ENCODE measurements around the gene NGFR.

The NGFR gene

DNA sequence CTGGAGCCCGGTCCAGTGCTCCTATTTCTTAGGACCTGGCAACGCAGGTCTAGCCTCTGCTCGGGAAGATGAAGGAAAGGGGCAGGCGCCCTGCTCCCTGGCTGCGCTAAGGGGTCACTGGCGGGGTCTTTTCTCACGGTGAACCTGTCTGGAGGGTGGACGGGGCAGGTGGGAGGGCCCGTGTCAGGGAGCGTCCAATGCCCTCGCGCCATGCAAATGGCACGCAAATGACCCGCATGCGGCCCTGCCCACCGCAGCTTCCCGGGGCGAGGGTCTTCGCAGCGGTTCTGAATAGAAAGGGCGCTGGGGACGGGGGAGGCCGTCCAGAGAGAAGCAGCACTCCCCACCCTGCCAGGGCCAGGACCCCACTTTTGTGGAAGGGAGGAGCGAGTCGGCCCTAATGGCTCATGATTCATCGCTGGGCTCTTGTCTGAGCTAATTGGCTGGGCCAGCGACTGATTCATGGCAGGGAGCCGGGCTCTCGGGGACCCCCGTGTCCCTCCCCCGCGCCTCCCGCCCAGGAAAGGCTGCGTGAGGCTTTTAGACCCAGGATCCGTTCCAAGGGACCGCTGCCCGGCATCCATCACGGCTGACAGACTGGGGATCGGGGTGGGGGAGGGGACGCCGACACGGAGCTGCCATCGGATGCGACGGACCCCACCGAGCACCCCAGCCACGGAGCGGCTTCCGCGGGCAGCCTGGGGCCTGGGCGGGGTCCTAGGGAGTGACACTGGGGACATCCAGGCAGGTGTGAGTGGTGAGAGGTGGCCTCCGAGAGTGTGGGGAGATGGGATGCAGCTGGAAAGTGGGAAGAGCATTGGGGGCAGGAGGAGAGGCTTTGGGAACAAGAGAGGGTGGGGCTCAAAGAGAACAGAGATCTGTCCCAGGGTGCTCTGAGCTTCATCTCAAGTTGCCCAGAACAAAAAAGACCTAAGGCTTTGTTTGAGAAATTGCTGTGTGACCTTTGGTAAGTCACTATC, 25.0 kb upstream of the NGFR start:
- DNase-seq = no peak

DNA sequence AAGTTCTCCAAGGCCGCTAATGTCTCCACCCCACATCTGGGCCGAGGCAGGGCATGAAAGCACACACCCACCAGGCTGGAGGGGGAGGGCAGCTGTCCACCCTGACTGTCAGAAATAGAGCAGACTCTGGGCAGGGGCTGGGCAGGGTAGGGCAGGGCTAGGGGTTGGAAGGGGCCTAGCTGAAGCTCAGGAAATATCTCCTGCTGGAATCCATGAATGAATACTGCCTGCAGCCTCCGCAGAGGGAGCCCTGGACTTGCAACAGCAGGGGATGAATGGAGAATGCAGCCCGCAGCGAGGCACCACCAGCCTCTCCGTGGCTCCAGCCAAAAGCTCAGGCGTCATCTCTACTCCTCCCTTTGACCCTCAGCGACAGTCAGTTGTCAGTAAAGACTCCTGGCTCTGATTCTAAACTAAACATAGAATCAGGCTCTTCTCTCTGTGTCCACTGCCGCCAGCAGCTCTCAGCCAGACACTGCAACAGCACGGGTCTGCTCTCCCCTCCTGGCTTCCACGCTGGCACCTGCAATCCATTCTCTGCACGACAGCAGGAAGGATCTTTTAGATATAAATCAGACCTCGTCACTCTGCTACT, 23.9 kb upstream of the NGFR start:
- DNase-seq = no peak

DNA sequence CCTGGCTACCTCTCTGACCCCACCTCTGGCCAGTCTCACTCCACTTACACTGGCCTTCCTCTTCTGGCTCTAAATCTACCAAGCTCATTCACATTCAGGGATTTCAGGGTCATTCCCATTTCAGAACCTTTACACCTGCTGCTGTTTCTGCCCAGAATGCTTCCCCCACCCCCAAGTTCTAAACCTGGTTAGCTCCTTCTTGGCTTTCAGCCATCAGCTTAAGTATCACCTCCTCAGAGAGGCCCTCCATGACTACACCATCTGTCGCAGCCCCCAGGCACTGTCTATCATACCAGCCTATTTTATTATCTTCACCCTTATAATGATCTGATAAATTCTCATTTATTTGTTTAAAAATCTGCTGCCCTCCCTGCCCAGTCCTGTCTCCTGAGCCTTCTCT, 23.3 kb upstream of the NGFR start:
- no peak for DNase-seq

DNA sequence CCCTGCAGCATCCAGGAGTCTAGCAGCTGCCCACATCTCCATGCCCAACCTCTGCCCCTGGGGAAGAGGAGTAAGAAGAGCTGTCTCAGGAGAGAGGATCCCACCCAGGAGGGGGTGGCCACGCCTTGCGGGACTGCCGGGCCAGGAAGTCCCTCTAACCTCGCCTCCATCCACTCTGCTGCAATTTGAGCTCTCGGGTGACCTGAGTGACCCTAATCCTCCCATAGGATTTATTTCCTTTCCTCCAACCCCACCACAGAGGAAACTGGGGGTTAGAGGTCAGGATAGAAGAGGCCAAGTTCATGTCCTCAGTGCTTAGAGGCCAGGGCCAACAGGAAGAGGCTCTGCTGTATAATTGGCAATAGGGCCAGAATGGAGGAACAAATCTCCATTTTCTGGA, 22.6 kb upstream of the NGFR start:
- DNase-seq = no peak

DNA sequence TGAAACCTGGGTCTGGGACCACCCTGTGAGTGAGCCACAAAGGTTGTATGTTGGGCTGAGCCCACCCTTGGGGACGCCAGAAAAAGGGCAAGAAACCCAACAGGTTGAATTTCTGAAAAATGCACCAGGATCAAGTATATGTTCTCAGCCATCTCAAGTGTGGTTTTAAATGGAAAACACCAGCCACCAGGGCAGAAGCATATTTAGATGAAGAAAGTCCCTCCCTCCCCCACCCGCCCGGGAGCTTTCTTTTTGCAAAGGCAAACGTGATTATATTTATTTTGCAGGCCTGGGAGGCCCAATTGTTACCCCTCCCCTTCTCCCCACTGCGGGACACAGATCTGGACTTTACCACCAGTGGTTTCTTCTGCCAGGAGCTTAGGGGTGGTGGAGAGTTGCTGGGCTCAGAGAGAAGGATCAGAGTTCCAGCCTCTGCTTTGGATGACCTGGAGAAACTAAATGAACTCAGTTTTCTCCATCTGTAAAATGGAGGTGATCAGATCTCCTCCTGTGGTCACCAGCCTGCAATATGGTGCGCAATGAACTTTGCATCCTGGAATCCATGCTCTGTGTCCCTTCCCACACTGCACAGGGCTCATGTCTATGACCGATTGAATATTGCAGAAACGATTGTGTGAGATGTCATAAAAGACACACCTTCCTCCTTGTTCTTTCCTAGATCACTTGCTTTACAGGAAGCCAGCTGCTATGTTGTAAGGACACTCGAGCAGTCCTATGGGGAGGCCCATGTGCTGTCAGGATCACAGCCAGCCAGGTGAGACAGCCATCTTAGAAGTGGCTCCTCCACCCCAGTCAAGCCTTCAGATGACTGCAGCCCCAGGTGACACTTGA, 21.0 kb upstream of the NGFR start:
- no peak for DNase-seq

DNA sequence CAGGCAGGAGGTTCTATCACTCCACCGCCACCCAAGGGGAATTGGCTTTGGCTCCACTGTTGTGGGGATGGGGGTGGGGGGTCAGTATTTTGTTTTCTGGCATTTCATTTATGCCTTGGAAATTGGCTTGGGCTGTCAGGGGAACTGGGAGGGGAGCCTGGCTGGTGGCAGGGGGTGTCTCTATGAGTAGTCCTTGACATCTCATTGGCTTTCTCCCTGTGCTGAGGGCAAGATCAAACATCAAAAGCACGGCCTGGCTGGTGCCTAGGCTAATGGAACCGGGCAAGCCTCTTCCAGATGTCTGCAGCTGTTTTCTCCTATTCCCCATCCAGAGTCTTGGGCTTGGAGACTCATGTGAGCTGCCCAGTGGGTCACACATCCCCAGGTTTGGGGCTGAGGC, 17.4 kb upstream of the NGFR start:
- DNase-seq = no peak

DNA sequence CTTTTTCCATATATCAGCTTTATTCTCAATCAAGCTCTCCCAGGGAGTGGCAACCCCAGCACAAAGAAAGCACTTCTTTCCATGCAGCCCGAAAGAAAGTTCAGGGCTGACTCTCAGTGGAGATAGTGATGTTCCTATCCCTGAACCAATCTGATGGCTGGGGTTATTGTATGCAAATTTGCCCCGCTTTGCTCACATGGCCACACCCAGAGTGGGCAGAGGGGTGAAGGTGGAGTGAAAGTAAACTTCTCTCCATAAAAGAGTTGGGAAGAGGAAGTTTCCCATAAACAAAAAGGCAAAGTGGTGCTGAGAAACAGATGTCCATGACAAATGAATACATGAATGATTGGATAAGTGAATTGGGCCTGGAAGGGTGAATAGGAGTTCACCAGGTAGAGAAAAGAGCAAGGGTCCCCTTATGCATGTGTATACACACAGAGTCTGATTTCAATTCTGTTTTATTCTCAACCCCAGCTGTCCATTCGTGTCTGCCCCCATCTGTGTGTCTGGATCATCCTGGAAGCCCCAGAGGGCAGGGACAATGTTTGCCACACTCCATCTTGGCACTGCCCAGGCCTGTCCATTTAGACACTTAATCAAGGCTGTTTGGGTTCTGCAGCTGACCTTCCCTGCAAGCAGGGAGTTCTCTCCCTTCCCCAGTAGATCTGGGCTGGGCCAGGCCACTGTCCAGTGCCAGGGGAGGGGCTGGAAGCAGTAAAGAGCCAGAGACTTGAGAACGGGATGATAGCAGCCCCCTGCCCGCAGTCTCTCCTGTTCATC, 14.1 kb upstream of the NGFR start:
- no peak for DNase-seq

DNA sequence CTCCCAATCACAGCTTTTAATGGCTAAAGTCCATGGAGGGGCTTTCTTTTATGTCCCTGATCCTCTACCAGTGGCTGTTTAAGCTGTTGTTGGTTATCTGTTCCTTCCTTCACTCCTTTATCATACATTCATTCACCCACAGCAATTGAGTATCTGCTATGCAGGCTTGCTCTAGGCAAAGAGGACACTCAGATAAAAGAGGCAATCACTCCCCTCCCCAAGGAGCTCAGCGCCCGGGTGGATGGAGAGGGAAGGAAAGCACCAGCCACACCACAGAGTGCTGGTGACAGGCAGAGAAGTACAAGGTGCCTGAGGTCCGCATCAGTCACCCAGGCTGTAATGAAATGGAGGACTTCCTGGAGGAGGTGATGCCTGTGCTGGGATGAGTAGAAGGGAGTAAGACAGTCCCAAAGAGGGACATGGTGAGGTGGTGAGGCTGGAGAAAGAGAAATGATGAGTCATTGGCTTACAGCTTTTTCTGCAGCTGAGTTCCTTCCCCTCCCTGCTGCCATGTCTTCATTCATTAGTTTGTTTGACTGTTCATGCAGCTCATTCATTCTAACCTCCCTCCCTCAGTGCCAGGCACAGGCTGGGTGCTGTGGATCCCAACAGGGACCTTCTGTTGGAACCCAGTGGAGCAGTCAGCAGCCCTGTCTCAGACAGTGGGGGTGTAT, 12.8 kb upstream of the NGFR start:
- no peak for DNase-seq

DNA sequence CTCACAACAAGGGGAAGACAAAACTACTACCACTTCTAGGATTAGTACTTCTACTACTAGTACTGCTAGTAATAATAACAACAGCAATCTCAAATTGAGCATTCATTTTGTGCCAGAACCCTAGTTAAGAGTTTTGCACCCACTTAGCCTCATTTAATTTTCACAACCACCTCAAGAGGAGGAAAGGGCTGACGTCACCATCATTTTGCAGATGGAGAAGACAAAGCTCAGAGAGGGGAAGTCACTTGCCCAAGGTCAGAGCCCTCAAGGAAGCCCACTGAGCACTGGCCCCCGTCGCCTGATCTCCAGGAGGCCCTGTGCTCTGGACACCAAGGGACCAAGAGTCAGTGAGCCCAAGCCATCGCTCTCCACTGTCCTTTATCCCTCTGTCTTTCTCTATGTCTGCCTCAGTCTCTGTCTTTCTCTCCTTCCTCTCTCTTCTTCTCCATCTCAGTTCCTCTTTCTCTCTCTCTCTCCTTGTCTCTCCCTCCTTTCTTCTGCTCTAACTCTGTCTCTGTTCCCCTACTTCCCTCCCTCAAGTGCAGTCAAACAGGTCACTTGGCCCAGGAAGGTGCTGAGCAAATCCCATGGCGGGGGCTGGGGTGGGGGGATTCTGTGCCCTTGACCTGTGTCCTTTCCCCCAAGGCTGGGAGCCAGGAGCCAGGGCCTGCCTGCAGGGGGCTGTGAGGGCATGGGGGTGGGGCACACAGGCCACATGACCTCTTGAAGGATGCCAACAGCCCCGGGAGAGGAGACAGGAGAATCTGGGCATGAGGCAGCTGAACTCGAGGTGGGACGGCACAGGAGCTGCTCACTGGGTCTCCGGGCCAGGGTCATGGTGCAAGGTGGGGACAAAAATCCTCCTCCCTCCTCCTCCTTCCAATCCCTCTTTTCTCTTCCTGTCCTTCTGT, 11.2 kb upstream of the NGFR start:
- no peak for DNase-seq

DNA sequence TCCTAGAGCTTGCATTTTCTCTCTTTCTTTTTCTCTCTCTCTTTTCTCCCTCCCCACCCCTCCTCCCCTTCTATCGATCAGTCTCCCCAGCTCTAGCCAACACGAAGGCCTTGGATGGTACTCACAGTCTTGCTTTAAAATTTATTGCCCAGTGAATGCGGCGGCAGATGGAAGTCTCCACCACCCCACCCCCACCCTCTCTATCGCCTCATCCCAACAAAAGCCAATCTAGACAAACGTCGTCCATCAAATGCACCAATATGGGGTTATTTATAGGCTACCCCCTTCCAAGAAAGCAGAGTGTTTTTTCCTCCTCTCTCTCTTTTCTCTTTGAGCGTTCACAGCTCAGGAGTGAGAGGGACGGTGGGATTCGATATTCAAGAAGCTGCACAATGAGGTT, 10.5 kb upstream of the NGFR start:
- DNase-seq = no peak

DNA sequence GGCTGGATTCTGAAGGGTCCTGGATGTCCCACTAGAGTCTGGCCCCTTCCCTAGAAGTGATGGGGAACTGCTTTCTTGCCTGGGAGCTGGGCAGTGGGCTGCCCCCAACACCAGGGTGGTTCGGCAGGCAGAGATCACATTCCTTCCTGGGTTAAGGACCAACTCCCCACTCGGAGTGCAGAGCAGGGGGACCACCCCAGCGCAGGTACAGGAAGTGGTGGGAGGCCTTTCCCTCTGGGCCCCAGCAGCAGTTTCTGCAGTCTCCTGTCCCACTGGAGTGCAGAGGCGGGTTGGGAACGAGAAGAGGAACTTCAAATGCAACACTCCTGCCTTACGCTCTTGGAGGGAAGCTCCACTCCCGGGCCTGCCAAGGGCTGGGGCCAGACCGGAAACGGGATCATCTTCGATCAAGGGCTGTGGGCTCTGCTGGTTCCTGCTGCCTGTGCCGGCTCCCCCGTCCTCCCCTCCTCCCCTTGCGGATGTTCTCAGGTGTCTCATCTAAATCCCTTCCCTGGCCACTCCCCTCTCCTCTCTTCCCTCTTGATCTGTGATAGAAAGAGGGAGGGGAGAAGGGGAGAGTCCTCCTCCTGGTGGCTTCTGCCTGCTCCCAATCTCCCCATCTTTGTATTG, 9.0 kb upstream of the NGFR start:
- no peak for DNase-seq

DNA sequence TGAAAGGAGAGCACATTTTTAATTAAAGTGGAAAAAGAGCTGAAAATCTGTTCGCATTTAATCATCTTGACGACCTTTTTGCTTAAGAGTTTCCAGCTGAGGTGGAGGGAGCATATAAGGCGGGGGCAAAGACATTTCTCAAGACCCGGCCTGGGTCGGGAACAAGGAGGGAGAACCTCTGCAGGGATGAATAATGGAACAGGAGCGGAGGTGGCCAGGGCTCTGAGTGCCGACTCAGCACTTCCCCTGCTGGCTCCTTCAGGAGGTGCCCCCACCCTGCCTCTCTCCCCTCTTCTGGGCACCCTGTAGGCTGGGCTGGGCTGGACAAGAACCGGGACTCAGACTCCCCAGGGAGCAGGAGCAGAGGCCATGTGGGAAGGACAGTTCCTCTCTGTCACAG, 7.9 kb upstream of the NGFR start:
- DNase-seq = no peak

DNA sequence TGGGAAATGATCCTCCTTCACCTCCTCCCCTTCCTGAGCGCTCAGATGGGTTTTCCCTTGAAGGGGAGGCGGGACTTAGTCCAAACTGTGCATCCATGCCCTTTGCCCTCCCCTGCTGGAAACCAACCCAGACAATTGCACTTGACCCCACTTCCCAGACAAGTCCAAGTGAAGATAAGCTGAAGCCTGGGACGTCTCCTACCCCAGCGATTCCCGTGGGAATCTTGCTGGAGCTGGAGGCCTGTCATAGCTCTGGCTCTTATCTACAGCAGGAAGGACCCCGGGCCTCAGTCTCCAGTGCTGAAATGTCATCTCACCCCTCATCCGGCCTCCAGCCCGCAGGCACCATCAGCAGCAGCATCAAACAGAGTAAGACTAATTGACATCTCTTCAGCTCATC, 6.5 kb upstream of the NGFR start:
- DNase-seq = no peak

DNA sequence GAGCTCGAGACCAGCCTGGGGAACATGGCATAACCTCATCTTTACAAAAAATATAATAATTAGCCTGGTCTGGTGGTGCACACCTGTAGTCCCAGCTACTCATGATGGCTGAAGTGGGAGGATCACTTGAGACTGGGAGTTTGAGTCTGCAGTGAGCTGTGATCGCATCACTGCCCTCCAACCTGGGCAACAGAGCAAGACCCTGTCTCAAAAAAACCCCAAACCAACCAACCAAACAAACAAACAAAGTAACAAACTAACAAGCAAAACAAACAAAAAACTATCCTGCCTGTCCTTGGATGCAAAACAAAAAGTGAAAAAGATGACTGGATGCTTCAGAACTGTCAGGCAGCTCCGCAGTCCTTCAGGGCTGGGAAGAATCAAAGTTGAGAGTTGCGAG, 5.7 kb upstream of the NGFR start:
- DNase-seq = no peak

DNA sequence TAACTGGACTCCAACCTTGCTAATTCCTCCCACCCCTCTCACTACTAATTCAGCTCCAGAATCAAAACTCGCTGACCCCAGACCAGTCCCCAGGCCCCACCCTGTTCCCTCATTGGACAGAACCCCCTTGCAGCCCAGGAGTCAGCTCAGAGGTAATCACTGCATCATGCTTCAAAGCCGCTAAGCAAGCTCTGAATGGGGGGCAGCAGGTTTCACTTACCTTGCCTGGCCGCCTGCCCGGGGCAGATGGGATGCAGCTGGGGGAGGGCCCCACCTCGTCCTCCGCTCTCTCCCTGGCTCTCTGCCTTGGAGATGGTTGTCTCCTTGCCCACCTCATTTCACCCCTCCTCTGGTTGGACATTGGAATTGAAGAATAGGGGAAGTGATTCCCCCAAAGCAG, 4.8 kb upstream of the NGFR start:
- no peak for DNase-seq

DNA sequence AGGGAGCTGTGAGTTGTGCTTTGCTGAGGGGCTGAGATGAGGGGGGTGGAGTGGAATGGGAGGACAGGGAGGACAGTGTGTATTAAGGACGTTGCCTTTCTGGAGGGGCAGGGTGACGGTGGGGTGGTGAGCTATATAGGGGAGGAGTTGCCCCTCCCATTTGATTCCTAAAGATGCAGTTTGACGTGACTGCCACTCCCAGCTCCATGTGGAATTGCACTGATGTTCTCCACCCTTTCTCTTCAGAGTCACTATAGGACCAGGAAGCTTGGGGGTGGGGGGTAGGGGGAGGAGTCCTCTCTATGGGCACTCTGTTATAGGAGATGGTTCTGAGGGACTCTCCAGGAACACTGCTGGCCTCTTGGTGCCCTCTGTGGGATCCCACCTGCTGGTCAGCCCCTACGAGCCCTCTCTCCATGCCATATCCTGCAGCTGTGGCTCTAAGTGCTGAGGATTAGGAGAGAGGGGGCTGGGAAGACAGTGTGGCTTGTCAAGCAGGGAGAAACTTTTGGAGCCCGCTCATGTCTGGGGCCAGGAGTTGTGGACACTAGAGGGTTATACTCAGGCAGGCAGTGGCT, 3.8 kb upstream of the NGFR start:
- no peak for DNase-seq

DNA sequence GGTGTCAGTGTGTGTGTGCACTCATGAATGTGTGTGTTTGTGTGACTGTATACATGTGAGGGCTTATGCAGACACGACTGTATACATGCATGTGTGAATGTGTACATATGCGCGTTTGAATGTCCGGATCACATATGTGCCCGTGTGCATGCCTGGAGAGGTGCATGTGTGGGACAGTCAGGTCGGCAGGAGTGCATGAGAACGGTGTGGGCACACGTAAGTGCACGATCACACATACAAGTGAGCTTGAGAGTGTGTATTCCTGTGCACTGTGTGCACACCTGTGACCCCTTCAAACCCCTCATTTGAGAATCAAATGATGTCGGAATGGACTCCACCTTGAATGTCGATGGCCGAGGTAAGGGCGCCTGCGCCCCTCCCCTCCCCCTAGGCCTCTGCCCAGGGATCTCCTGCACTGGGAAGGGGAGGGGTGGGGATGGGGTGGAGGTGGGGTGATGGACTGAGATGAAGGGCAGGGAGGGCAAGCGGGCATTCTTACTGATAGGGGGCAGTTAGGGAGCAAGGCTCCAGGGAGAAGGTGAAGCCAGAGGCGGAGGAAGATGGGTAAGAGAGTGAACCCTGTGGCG, 601 bp upstream of the NGFR start:
- DNase-seq = no peak

DNA sequence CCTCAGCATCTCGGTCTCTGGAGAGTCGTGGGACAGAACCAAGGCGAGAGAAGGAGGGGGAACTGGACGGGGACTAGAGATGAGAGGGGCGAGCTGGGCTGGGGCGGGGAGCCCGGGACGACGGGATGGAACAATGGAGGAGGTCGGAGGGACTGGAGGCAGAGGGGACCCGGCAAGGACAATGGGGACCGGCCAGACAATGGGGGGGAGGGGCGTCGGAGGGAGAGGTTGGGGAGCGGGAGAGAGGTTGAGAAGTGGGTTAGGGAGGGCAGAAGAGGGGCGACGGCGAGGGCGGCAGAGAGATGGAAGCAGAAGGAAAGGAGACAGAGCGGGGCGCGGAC, 719 bp downstream of the NGFR start:
- DNase-seq = no peak

DNA sequence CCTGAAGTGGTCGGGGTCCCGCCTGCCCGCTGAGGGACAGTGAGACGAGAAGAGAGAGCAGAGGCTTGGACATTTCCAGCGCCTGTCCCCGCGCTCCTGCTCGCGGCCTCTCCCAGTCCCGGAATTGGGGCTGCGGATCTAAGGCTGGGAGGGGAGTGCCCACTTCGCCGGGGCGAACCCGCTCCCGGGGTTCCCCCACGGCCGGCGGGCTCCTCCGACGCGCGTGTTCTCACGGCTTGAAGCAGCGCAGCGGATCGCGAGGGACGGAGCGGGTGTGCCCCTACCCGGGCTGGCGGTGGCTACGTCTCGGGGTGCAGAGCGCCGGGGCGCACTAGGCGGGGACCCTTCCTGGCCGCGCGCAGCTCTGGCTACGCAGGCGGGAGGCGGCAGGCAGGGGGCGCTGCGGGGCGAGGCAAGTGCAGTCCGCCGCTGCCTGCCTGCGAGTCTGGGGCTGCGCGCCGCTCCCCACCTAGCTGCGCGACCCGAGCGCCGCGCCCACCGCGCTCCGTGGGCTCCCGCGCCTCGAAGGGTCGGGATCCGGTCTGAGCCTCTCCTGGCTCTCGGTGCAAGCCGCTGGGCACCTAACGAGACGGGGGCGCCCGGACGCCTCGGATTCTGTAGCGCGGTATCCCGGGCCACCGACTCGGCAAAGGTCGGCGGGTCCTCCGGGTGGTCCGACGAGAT, 1.2 kb downstream of the NGFR start:
- DNase-seq = peak; percentile 73

DNA sequence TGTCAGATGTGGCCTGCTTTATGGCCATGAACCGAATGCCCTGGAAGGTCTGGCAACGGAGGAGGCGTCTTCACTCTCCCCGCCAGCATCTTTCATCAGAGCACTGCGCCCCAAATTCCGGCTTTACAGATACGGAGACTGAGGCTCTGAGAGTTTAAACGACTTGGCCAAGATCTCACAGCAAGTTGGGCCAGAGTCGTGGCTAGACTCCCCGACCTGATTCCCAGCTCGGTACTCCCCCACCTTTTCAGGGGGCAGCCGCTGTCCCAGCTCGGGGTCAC, 1.7 kb downstream of the NGFR start:
- DNase-seq = no peak
